SK-N-SH treated with all-trans-retinoic acid at 6 μM for 48 hours (cell line): ENCODE measurements around the gene BACH2.

ENCODE experiments used
- ATAC-seq: fragments of 200-7000 bp; cut with Tn5 transposase; 3 replicates; pipeline ENCODE4 v1.9.1; 2020; ENCODE audit warnings: mild to moderate bottlenecking, moderate library complexity
- ARNTL ChIP-seq: fragments of 450-650 bp; formaldehyde crosslinking; IDR thresholded peaks from 2 replicates; pipeline ENCODE4 v1.5.0; 2020; ENCODE audit warnings: low read depth, mild to moderate bottlenecking, moderate library complexity, borderline replicate concordance
- BACH2 ChIP-seq: fragments of 250-450 bp; sonication (Bioruptor Pico); IDR thresholded peaks from 2 replicates; pipeline ENCODE4 v1.9.0; 2021; ENCODE audit warnings: mild to moderate bottlenecking, borderline replicate concordance
- CREB5 ChIP-seq: fragments of 250-450 bp; sonication (Bioruptor Pico); IDR thresholded peaks from 2 replicates; pipeline ENCODE4 v1.5.1; 2020; ENCODE audit warnings: low read depth, mild to moderate bottlenecking, moderate library complexity
- CSDC2 ChIP-seq: fragments of 250-450 bp; sonication (Bioruptor Pico); IDR thresholded peaks from 2 replicates; pipeline ENCODE4 v1.5.0; 2020; ENCODE audit warnings: mild to moderate bottlenecking, moderate library complexity
- CSRNP3 ChIP-seq: fragments of 250-450 bp; sonication (Bioruptor Pico); IDR thresholded peaks from 2 replicates; pipeline ENCODE4 v1.5.1; 2021; ENCODE audit warnings: mild to moderate bottlenecking, moderate library complexity
- GLIS3 ChIP-seq: fragments of 250-450 bp; sonication (Bioruptor Pico); IDR thresholded peaks from 2 replicates; pipeline ENCODE4 v1.5.0; 2020; ENCODE audit warnings: mild to moderate bottlenecking, moderate library complexity
- ISL1 ChIP-seq: fragments of 250-450 bp; sonication (Bioruptor Pico); IDR thresholded peaks from 2 replicates; pipeline ENCODE4 v2.1.2; 2022; ENCODE audit warnings: mild to moderate bottlenecking, moderate library complexity
- PATZ1 ChIP-seq: fragments of 250-450 bp; sonication (Bioruptor Pico); IDR thresholded peaks from 2 replicates; pipeline ENCODE4 v1.8.0; 2020; ENCODE audit warnings: mild to moderate bottlenecking, moderate library complexity, borderline replicate concordance
- POU6F1 ChIP-seq: fragments of 250-450 bp; sonication (Bioruptor Pico); IDR thresholded peaks from 2 replicates; pipeline ENCODE4 v1.8.0; 2021; ENCODE audit warnings: low read depth, mild to moderate bottlenecking, moderate library complexity, borderline replicate concordance
- PPARA ChIP-seq: fragments of 250-450 bp; sonication (Bioruptor Pico); IDR thresholded peaks from 2 replicates; pipeline ENCODE4 v1.5.0; 2020; ENCODE audit warnings: mild to moderate bottlenecking, borderline replicate concordance
- RARB ChIP-seq: fragments of 250-450 bp; sonication (Bioruptor Pico); IDR thresholded peaks from 2 replicates; pipeline ENCODE4 v1.8.0; 2021; ENCODE audit warnings: mild to moderate bottlenecking, moderate library complexity
- SNAI2 ChIP-seq: fragments of 250-450 bp; sonication (Bioruptor Pico); IDR thresholded peaks from 2 replicates; pipeline ENCODE4 v1.5.0; 2020; ENCODE audit warnings: mild to moderate bottlenecking, moderate library complexity
- TCF4 ChIP-seq: fragments of 250-450 bp; sonication (Bioruptor Pico); IDR thresholded peaks from 2 replicates; pipeline ENCODE4 v1.8.0; 2021; ENCODE audit warnings: mild to moderate bottlenecking, moderate library complexity, borderline replicate concordance
- TSHZ2 ChIP-seq: fragments of 250-450 bp; sonication (Bioruptor Pico); IDR thresholded peaks from 2 replicates; pipeline ENCODE4 v1.5.0; 2020; ENCODE audit warnings: mild to moderate bottlenecking, moderate library complexity
- ZC3H10 ChIP-seq: fragments of 250-450 bp; sonication (Bioruptor Pico); IDR thresholded peaks from 2 replicates; pipeline ENCODE4 v1.5.1; 2021; ENCODE audit warnings: mild to moderate bottlenecking, moderate library complexity
- ZFP3 ChIP-seq: fragments of 250-450 bp; sonication (Bioruptor Pico); IDR thresholded peaks from 2 replicates; pipeline ENCODE4 v1.5.0; 2020; ENCODE audit warnings: mild to moderate bottlenecking, moderate library complexity
- ZNF565 ChIP-seq: fragments of 450-650 bp; formaldehyde crosslinking; conservative IDR thresholded peaks from 2 replicates; pipeline ENCODE4 v1.5.0; 2020; ENCODE audit warnings: low read depth, mild to moderate bottlenecking, moderate library complexity
- ZNF8 ChIP-seq: fragments of 450-650 bp; formaldehyde crosslinking; IDR thresholded peaks from 2 replicates; pipeline ENCODE4 v1.5.0; 2020; ENCODE audit warnings: mild to moderate bottlenecking, moderate library complexity

The BACH2 gene

GRCh38 chr6:89966228-89966544 lies 330.5 kb downstream of the BACH2 start:
- ATAC-seq: peak; percentile 43; the same call in 1 of the 3 replicates
- TF ChIP-seq ARNTL (CRISPR knock-in tag) (no peak), TCF4 (0 out of 2 replicates have a peak, but pooled peaks have one; percentile 38)

GRCh38 chr6:89965441-89966227 lies 331.0 kb downstream of the BACH2 start:
- no peak for TF ChIP-seq CSDC2 (CRISPR knock-in tag)
- TF ChIP-seq TSHZ2: no peak
- TF ChIP-seq SNAI2 (CRISPR knock-in tag): no peak
- TF ChIP-seq ZNF8 (CRISPR knock-in tag): no peak
- TF ChIP-seq RARB (CRISPR knock-in tag): no peak
- TF ChIP-seq PATZ1 (CRISPR knock-in tag): no peak
- no peak for TF ChIP-seq CSRNP3 (CRISPR knock-in tag)
- ATAC-seq: no peak

- no peak for TF ChIP-seq ISL1 (CRISPR knock-in tag)
- TF ChIP-seq ZNF565: no peak
- no peak for TF ChIP-seq ZNF8 (CRISPR knock-in tag)
- TF ChIP-seq GLIS3 (CRISPR knock-in tag): no peak
- no peak for TF ChIP-seq TSHZ2
- no peak for TF ChIP-seq RARB (CRISPR knock-in tag)
- no peak for TF ChIP-seq ZFP3 (CRISPR knock-in tag)
- no peak for TF ChIP-seq PATZ1 (CRISPR knock-in tag)
- TF ChIP-seq BACH2 (CRISPR knock-in tag): no peak
- no peak for ATAC-seq
These were observed 333.3 kb downstream of the BACH2 start for GRCh38 chr6:89963391-89963790.

- ATAC-seq: no peak
- TF ChIP-seq ARNTL (CRISPR knock-in tag): no peak
- no peak for TF ChIP-seq CSRNP3 (CRISPR knock-in tag)
- no peak for TF ChIP-seq ZNF565
- TF ChIP-seq CSDC2 (CRISPR knock-in tag): no peak
- TF ChIP-seq ISL1 (CRISPR knock-in tag): no peak
- TF ChIP-seq CREB5: no peak
- no peak for TF ChIP-seq PPARA (CRISPR knock-in tag)
- no peak for TF ChIP-seq POU6F1 (CRISPR knock-in tag)
- TF ChIP-seq ZC3H10 (CRISPR knock-in tag): no peak
These were observed 335.2 kb downstream of the BACH2 start for GRCh38 chr6:89961481-89961880.
